ENCODE data around the gene TGFBR2.
"Not testable (repeated sequence)": the region's sequence is repeated elsewhere in the genome, so short reads cannot be mapped to it uniquely, and the experiment has no call there.

The TGFBR2 gene

GRCh38 chr3:30620402-30621360, 14.3 kb downstream of the TGFBR2 start:
- DNase-seq (ENCODE audit: low spot score) = no peak
- no peak for TF ChIP-seq CTCF (IDR thresholded peaks at IDR 0.05; ENCODE audit: extremely low read depth, missing control alignments)

DNA sequence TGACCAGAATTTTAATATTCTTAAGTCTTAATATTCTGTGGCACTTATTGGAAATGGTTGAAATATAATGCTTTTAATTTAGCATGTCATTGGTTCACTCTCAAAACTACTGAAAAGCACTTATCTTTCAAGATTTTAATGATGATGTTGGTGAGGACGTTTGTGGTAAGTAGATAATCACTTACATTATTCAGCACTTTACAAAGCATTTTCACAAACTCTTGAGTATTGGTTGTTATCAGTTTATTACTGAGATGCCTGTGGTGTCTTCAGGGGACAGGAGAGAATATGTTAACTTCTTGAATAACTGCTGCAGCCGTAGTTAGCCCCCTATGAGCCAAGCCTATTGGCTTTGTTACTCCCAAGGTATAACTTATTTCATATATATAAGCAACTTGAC, 15.2 kb downstream of the TGFBR2 start:
- DNase-seq (ENCODE audit: low spot score) = no peak
- TF ChIP-seq CTCF (IDR thresholded peaks at IDR 0.05; ENCODE audit: extremely low read depth, missing control alignments) = no peak

GRCh38 chr3:30622047-30622545, 15.7 kb downstream of the TGFBR2 start:
- no peak for DNase-seq (ENCODE audit: low spot score)
- TF ChIP-seq CTCF (IDR thresholded peaks at IDR 0.05; ENCODE audit: extremely low read depth, missing control alignments) = no peak

DNA sequence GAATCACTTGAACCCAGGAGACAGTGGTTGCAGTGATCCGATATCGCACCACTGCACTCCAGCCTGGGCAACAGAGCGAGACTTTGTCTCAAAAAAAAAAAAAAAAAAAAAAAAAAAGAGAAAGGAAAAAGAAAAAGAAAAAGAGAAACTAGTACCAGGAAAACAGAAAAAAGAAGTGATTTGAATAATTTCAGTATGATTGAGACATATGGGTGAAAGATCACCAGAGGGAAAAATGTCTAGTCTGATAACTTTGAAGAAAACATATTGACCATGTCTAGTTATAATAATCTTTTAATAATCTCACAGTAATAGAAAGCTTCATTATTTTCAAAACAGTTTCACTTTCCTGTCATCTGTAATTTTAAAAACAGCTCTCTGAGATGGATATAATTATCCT, 16.4 kb downstream of the TGFBR2 start:
- TF ChIP-seq CTCF (IDR thresholded peaks at IDR 0.05; ENCODE audit: extremely low read depth, missing control alignments) = no peak
- DNase-seq (ENCODE audit: low spot score) = no peak

DNA sequence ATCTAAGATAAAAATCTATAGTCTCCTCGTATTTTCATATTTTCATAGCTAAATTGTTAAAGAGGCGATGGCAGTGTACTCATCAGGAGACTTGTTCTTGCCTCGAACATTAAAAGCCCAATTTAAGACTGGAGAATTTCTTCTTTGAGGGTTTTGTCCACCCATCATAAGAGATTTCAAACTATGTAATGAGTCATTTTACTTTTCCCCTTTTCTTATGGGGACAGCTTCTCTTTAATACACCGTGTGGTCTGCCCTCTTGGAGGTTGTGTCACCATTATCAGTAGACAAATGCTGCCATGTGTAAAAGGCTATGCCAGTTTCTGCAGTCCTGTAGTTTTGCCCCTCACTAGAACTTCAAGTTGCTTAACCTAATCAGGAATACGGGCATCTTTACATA, 16.9 kb downstream of the TGFBR2 start:
- TF ChIP-seq CTCF (IDR thresholded peaks at IDR 0.05; ENCODE audit: extremely low read depth, missing control alignments) = no peak
- DNase-seq (ENCODE audit: low spot score) = no peak

DNA sequence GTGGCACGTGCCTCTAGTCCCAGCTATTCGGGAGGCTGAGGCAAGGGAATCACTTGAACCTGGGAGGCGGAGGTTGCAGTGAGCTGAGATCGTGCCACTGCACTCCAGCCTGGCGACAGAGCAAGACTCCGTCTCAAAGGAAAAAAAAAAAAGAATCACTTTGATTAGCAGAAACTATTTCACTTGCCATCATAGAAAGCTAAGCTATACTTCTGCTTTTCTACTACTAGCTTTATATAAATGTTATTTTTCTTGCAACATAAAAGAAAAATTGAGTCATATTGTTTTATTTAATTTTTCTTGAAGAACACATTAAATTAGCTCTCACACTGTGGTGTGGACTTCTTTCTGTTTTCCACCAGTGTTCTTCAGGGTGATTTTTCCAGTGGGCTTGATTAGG, 18.1 kb downstream of the TGFBR2 start:
- not testable (repeated sequence) for DNase-seq (ENCODE audit: low spot score)

GRCh38 chr3:30625541-30626438, 19.4 kb downstream of the TGFBR2 start:
- TF ChIP-seq CTCF (IDR thresholded peaks at IDR 0.05; ENCODE audit: extremely low read depth, missing control alignments) = no peak
- no peak for DNase-seq (ENCODE audit: low spot score)
